OCI-LY1 (cell line): ENCODE data around the gene LSM11.

Experiments
- H2AFZ ChIP-seq: fragments of 200-600 bp; sonication (generic), shearing (Covaris generic); 2 replicates; pipeline ENCODE4 v1.6.0; 2014; ENCODE audit warnings: antibody characterized with exemption, mild to moderate bottlenecking, low read length
- H3F3A ChIP-seq: fragments of 200-600 bp; sonication (generic), shearing (Covaris generic); 2 replicates; pipeline ENCODE4 v1.6.0; 2014; ENCODE audit warnings: mild to moderate bottlenecking, antibody characterized with exemption, low read length, moderate library complexity; ENCODE audit not compliant: insufficient read depth
- H3K27ac ChIP-seq: fragments of 200-600 bp; sonication (generic); 2 replicates; pipeline ENCODE4 v1.5.1; 2014; ENCODE audit warnings: low read length, mixed run types, mild to moderate bottlenecking, low read depth; ENCODE audit not compliant: poor library complexity, severe bottlenecking
- H3K27me3 ChIP-seq: fragments of 200-600 bp; sonication (generic); 2 replicates; pipeline ENCODE4 v1.6.0; 2014; ENCODE audit warnings: antibody characterized with exemption, mild to moderate bottlenecking, low read length, moderate library complexity; ENCODE audit not compliant: insufficient read depth
- H3K36me3 ChIP-seq: fragments of 200-600 bp; sonication (generic); 2 replicates; pipeline ENCODE4 v1.6.1; 2014; ENCODE audit warnings: mild to moderate bottlenecking, antibody characterized with exemption, low read length, moderate library complexity, mixed read lengths; ENCODE audit not compliant: insufficient read depth
- H3K4me1 ChIP-seq: fragments of 200-600 bp; sonication (generic); 2 replicates; pipeline ENCODE4 v1.5.1; 2014; ENCODE audit warnings: mild to moderate bottlenecking, low read length, moderate library complexity; ENCODE audit not compliant: insufficient read depth, severe bottlenecking
- H3K4me2 ChIP-seq: fragments of 200-600 bp; sonication (generic), shearing (Covaris generic); 2 replicates; pipeline ENCODE4 v1.6.1; 2014; ENCODE audit warnings: low read length
- H3K4me3 ChIP-seq: fragments of 200-600 bp; sonication (generic); 2 replicates; pipeline ENCODE4 v1.5.1; 2014; ENCODE audit warnings: low read length, low read depth, mild to moderate bottlenecking, mixed read lengths; ENCODE audit not compliant: poor library complexity, severe bottlenecking
- H3K79me2 ChIP-seq: fragments of 200-600 bp; shearing (Covaris generic); 2 replicates; pipeline ENCODE4 v1.6.1; 2016; ENCODE audit warnings: mixed run types, low read length, mixed read lengths; ENCODE audit not compliant: insufficient read depth
- H3K9ac ChIP-seq: fragments of 200-600 bp; sonication (generic), shearing (Covaris generic); 2 replicates; pipeline ENCODE4 v1.6.1; 2014; ENCODE audit warnings: mild to moderate bottlenecking, low read length, mixed read lengths
- H3K9me2 ChIP-seq: fragments of 200-600 bp; sonication (generic), shearing (Covaris generic); 2 replicates; pipeline ENCODE4 v1.6.1; 2014; ENCODE audit warnings: low read depth, mild to moderate bottlenecking, low read length, mixed read lengths
- H3K9me3 ChIP-seq: fragments of 200-600 bp; shearing (Covaris generic); 2 replicates; pipeline ENCODE4 v1.6.1; 2014; ENCODE audit warnings: low read length, mixed read lengths
- H4K20me1 ChIP-seq: fragments of 200-600 bp; sonication (generic), shearing (Covaris generic); 2 replicates; pipeline ENCODE4 v1.6.0; 2016; ENCODE audit warnings: mild to moderate bottlenecking, low read length; ENCODE audit not compliant: insufficient read depth
- CTCF ChIP-seq: fragments of 200-600 bp; sonication (generic), shearing (Covaris generic); IDR thresholded peaks from 2 replicates; pipeline ENCODE4 v1.5.1; 2017; ENCODE audit warnings: mild to moderate bottlenecking, antibody characterized with exemption, low read length, moderate library complexity, mixed read lengths
- EZH2 ChIP-seq: fragments of 200-600 bp; sonication (generic), shearing (Covaris generic); IDR thresholded peaks from 2 replicates; pipeline ENCODE4 v1.8.0; 2017; ENCODE audit warnings: borderline replicate concordance, mixed run types, mild to moderate bottlenecking, antibody characterized with exemption, low read length, moderate library complexity, mixed read lengths

The LSM11 gene

GRCh38 chr5:157747766-157748700, 4.5 kb downstream of the LSM11 start:
- Histone ChIP-seq H3K4me3 (no peak overlapping the region), H3F3A (no peaks in the 10 kb centered on the region), H3K9me2 (no peaks in the 10 kb centered on the region), H3K4me1 (peaks cover 26% of the 10 kb centered on the region), H3K79me2 (no peaks in the 10 kb centered on the region), H3K27me3 (no peaks in the 10 kb centered on the region), H3K27ac (no peak overlapping the region), H3K9ac (no peak overlapping the region), H4K20me1 (no peaks in the 10 kb centered on the region), H3K36me3 (peaks cover 13% of the 10 kb centered on the region), H2AFZ (no peak overlapping the region), H3K9me3 (no peaks in the 10 kb centered on the region), H3K4me2 (no peak overlapping the region)
- no peak for TF ChIP-seq EZH2
- TF ChIP-seq CTCF, result no peak

- Histone ChIP-seq H3K9ac (no peak overlapping the region), H3K27me3 (no peaks in the 10 kb centered on the region), H3K27ac (no peak overlapping the region), H3K4me1 (peaks cover 23% of the 10 kb centered on the region), H3F3A (no peaks in the 10 kb centered on the region), H2AFZ (no peak overlapping the region), H3K4me3 (no peak overlapping the region), H3K9me3 (no peaks in the 10 kb centered on the region), H3K79me2 (no peaks in the 10 kb centered on the region), H3K36me3 (peaks cover 21% of the 10 kb centered on the region), H3K4me2 (no peak overlapping the region), H4K20me1 (no peaks in the 10 kb centered on the region), H3K9me2 (no peaks in the 10 kb centered on the region)
- TF ChIP-seq EZH2 (no peak), CTCF (no peak)
Measured at GRCh38 chr5:157748760-157749461, 5.4 kb downstream of the LSM11 start.

GRCh38 chr5:157749462-157749799, 5.9 kb downstream of the LSM11 start:
- H2AFZ ChIP-seq, result no peak overlapping the region
- H3K4me2 ChIP-seq, result no peak overlapping the region
- no peaks in the 10 kb centered on the region for H3K27me3 ChIP-seq
- peaks cover 25% of the 10 kb centered on the region for H3K36me3 ChIP-seq
- H3K27ac ChIP-seq, result no peak overlapping the region
- no peaks in the 10 kb centered on the region for H4K20me1 ChIP-seq
- H3F3A ChIP-seq, result no peaks in the 10 kb centered on the region
- H3K79me2 ChIP-seq, result no peaks in the 10 kb centered on the region
- H3K4me1 ChIP-seq, result peaks cover 20% of the 10 kb centered on the region
- no peaks in the 10 kb centered on the region for H3K9me3 ChIP-seq
- H3K9me2 ChIP-seq, result no peaks in the 10 kb centered on the region
- no peak for TF ChIP-seq EZH2
- TF ChIP-seq CTCF, result no peak
- no peak overlapping the region for H3K9ac ChIP-seq
- no peak overlapping the region for H3K4me3 ChIP-seq
